ENCODE data around the gene RERE.

The RERE gene

DNA sequence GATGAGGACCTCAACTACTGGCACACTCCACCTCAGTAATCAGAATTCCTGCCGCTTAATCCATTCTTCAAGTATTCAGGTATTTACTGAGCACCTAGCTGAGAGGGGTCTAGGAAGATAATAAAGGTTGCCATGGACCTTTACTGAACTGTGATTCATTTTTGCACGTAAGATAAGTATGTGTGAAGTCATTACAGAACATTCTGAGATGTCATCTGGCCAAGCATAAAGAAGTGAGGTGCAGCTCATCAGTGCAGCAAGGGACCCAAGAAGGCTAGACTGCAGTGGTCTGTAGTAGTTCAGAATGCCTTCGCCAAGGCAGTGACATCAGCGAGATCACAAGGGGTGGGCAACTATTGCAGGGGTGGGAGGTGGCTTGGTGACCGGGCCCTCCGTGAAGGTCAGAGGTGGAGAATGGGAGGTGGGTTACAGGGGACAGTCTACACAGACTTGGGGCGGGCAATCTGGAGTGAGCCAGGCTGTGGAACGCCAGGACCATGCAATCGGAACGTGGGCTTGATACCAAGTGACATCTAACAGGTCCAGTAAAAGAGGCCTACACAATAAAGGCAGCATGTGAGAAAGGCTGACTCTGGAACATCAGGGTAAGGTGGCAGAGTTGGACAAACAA lies 392.2 kb downstream of the RERE start:
- Histone ChIP-seq H3K36me3 (no peaks in the 10 kb centered on the region), H3K9me3 (no peaks in the 10 kb centered on the region), H3K4me1 (peaks cover 4% of the 10 kb centered on the region; the same call in 1 of the 2 replicates), H3K27me3 (no peaks in the 10 kb centered on the region), H3K4me3 (ENCODE audit: low read depth, low read length) (no peak overlapping the region)
- TF ChIP-seq, protein P1, sequence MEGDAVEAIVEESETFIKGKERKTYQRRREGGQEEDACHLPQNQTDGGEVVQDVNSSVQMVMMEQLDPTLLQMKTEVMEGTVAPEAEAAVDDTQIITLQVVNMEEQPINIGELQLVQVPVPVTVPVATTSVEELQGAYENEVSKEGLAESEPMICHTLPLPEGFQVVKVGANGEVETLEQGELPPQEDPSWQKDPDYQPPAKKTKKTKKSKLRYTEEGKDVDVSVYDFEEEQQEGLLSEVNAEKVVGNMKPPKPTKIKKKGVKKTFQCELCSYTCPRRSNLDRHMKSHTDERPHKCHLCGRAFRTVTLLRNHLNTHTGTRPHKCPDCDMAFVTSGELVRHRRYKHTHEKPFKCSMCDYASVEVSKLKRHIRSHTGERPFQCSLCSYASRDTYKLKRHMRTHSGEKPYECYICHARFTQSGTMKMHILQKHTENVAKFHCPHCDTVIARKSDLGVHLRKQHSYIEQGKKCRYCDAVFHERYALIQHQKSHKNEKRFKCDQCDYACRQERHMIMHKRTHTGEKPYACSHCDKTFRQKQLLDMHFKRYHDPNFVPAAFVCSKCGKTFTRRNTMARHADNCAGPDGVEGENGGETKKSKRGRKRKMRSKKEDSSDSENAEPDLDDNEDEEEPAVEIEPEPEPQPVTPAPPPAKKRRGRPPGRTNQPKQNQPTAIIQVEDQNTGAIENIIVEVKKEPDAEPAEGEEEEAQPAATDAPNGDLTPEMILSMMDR (IDR thresholded peaks at IDR 0.05; ENCODE audit: low read depth, low read length) = no peak
- no peak for DNase-seq

GRCh38 chr1:8424539-8425116 lies 392.8 kb downstream of the RERE start:
- Histone ChIP-seq H3K9me3 (no peaks in the 10 kb centered on the region), H3K4me1 (peaks cover 4% of the 10 kb centered on the region; the same call in 1 of the 2 replicates), H3K4me3 (ENCODE audit: low read depth, low read length) (peak overlapping the region; percentile 58), H3K27me3 (no peaks in the 10 kb centered on the region), H3K36me3 (0 out of 2 replicates have a peak, but pooled peaks cover 3% of the 10 kb centered on the region)
- TF ChIP-seq, protein P1 (IDR thresholded peaks at IDR 0.05; ENCODE audit: low read depth, low read length) = no peak
- DNase-seq = no peak

DNA sequence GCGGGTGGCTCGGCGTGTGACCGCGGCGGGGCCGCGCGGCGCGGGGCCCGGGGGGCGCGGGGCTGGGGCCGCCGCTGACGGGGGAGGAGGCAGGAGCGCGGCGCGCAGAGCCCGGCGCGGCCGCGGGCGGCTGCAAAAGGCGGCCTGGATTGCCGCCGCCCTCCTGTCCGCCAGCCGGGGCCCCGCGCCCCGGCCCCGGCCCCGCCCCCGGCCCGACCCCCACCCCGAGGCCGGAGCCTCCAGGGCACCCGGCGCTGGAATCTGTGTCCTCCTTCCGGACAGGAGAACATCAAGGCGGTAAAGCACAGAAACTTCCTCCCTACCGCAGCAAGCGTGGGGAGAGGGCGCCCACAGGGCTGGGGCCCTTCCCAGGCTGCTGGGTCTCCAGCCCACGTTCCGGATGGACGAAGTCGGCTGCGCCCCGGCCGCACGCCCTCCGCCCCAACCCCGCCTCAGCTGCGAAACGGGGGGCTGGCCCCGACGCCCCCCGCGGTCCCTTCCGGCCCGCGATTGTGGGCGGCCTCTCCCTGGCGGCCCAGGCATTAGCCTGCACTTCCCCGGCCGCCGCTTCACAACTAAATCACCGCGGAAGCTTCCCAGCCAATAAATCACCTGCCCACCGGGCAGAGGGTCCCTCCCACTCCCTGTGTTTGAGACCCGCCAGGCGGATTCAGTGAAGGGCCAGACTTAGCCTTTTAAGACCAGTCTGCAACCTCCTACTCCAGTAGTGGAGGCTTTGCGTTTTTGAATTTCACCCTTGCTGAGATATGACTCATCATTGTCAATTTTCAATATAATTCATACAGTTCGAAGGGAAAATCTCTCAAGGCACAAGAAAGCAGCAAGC lies 393.5 kb downstream of the RERE start:
- Histone ChIP-seq H3K4me1 (peaks cover 4% of the 10 kb centered on the region; the same call in 1 of the 2 replicates), H3K27me3 (no peaks in the 10 kb centered on the region), H3K36me3 (0 out of 2 replicates have a peak, but pooled peaks cover 3% of the 10 kb centered on the region), H3K9me3 (no peaks in the 10 kb centered on the region), H3K4me3 (ENCODE audit: low read depth, low read length) (peak overlapping the region; percentile 77)
- TF ChIP-seq, protein P1 (IDR thresholded peaks at IDR 0.05; ENCODE audit: low read depth, low read length) = no peak
- peak; percentile 62 for DNase-seq

GRCh38 chr1:8423269-8423691 lies 394.2 kb downstream of the RERE start:
- no peaks in the 10 kb centered on the region for H3K9me3 ChIP-seq
- peak; percentile 38 for DNase-seq
- 0 out of 2 replicates have a peak, but pooled peaks cover 3% of the 10 kb centered on the region for H3K36me3 ChIP-seq
- H3K27me3 ChIP-seq = no peaks in the 10 kb centered on the region
- H3K4me3 ChIP-seq (ENCODE audit: low read depth, low read length) = peak overlapping the region; percentile 77
- H3K4me1 ChIP-seq = peaks cover 4% of the 10 kb centered on the region; the same call in 1 of the 2 replicates
- TF ChIP-seq, protein P1 (IDR thresholded peaks at IDR 0.05; ENCODE audit: low read depth, low read length) = no peak

GRCh38 chr1:8422510-8423268 lies 394.8 kb downstream of the RERE start:
- no peaks in the 10 kb centered on the region for H3K9me3 ChIP-seq
- H3K4me3 ChIP-seq (ENCODE audit: low read depth, low read length) = peak overlapping the region; percentile 77
- no peak for DNase-seq
- 0 out of 2 replicates have a peak, but pooled peaks cover 3% of the 10 kb centered on the region for H3K36me3 ChIP-seq
- no peaks in the 10 kb centered on the region for H3K27me3 ChIP-seq
- TF ChIP-seq, protein P1 (IDR thresholded peaks at IDR 0.05; ENCODE audit: low read depth, low read length) = no peak
- H3K4me1 ChIP-seq = peaks cover 4% of the 10 kb centered on the region; the same call in 1 of the 2 replicates
